GM19324 (cell line): ENCODE measurements around the gene TMEM203.

ENCODE experiments used
- ATAC-seq: cut with Tn5 transposase; IDR thresholded peaks from one replicate; pipeline ENCODE4 v1.9.1; 2021; ENCODE audit warnings: mild to moderate bottlenecking, moderate library complexity; ENCODE audit not compliant: unreplicated experiment, low FRiP score

Gene TMEM203

GRCh38 chr9:137157618-137158415, 47.6 kb downstream of the TMEM203 start:
- ATAC-seq, result no peak

- no peak for ATAC-seq
Measured at GRCh38 chr9:137156567-137157375, 48.7 kb downstream of the TMEM203 start.
